ENCODE results near the gene ST6GALNAC3. TPM values are rescaled to one million over a fixed set of nuclear protein-coding genes. Genes with fewer than 3 reads are reported as not detected.
"Not testable (repeated sequence)": the region's sequence is repeated elsewhere in the genome, so short reads cannot be mapped to it uniquely, and the experiment has no call there.

The ST6GALNAC3 gene
- total and polyA plus RNA-seq, 2 donors from 2014 or later = 8.8 to 15.8 TPM

GRCh38 chr1:76093522-76094312, 19.2 kb downstream of the ST6GALNAC3 start:
- H3K36me3 ChIP-seq (ENCODE audit: control insufficient read depth in 2 of 3, insufficient read depth in 3 of 3, low read length in 3 of 3) = no peaks in the 10 kb centered on the region
- no peak for DNase-seq
- no peaks in the 10 kb centered on the region for H3K9me3 ChIP-seq (ENCODE audit: control insufficient read depth in 2 of 3, insufficient read depth in 1 of 3, low read length in 3 of 3)
- no peak for FAIRE-seq
- no peak overlapping the region for H3K9ac ChIP-seq (ENCODE audit: low read length in 3 of 3)
- no peaks in the 10 kb centered on the region for H3K27me3 ChIP-seq (ENCODE audit: control insufficient read depth, insufficient read depth, low read length)
- TF ChIP-seq CTCF (IDR thresholded peaks at IDR 0.05; ENCODE audit: borderline replicate concordance, extremely low read depth, insufficient read depth) = no peak
- H3K27ac ChIP-seq (ENCODE audit: low read depth in 2 of 2, low read length in 2 of 2) = no peak overlapping the region
- no peaks in the 10 kb centered on the region for H3K4me1 ChIP-seq (ENCODE audit: control insufficient read depth in 2 of 3, insufficient read depth in 2 of 3, low read depth in 1 of 3, low read length in 3 of 3)
- no peak overlapping the region for H3K4me3 ChIP-seq (ENCODE audit: low read length in 3 of 3)
- intact Hi-C loops (cut with DNase I) = no loop called here

DNA sequence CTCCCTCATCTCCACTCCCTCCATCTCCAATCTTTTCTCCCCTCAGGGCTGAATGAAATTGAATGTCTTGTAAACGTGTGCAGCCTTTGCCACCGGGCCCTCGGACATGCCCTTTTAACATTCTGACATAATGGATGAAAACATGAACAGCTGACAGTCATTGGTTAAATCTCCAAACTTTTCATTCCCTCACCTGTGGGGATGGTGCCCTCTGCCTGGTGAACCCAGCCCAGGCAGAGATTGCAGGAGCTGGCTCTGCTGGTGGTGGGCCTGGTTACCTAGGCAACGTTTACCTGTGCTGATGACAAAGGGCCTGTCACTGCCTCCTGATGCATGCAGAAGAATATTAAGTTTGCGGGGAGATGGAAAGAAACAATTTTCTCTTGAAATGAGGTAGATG, 21.3 kb downstream of the ST6GALNAC3 start:
- Histone ChIP-seq H3K9me3 (ENCODE audit: control insufficient read depth in 2 of 3, insufficient read depth in 1 of 3, low read length in 3 of 3) (no peaks in the 10 kb centered on the region), H3K27ac (ENCODE audit: low read depth in 2 of 2, low read length in 2 of 2) (no peak overlapping the region), H3K27me3 (ENCODE audit: control insufficient read depth, insufficient read depth, low read length) (no peaks in the 10 kb centered on the region), H3K9ac (ENCODE audit: low read length in 3 of 3) (no peak overlapping the region), H3K36me3 (ENCODE audit: control insufficient read depth in 2 of 3, insufficient read depth in 3 of 3, low read length in 3 of 3) (no peaks in the 10 kb centered on the region), H3K4me1 (ENCODE audit: control insufficient read depth in 2 of 3, insufficient read depth in 2 of 3, low read depth in 1 of 3, low read length in 3 of 3) (no peaks in the 10 kb centered on the region), H3K4me3 (ENCODE audit: low read length in 3 of 3) (no peak overlapping the region)
- DNase-seq = peak in 1 of 5 donors; percentile 26
- no peak for FAIRE-seq
- intact Hi-C loops (cut with DNase I) = no loop called here
- no peak for TF ChIP-seq CTCF (IDR thresholded peaks at IDR 0.05; ENCODE audit: borderline replicate concordance, extremely low read depth, insufficient read depth)

DNA sequence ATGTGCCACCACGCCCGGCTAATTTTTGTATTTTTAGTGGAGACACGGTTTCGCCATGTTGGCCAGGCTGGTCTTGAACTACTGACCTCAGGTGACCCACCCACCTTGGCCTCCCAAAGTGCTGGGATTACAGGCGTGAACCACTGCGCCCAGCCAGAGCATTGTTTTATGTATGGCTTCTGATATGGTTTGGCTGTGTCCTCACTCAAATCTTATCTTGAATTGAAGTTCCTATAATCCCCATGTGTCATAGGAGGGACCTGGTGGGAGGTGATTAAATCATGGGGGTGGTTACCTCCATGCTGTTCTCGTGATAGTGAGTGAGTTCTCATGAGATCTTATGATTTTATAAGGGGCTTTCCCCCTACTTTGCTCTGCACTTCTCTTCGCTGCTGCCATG, 22.5 kb downstream of the ST6GALNAC3 start:
- H3K4me3 ChIP-seq (ENCODE audit: low read length in 3 of 3); H3K27me3 ChIP-seq (ENCODE audit: control insufficient read depth, insufficient read depth, low read length); intact Hi-C loops (cut with DNase I); H3K27ac ChIP-seq (ENCODE audit: low read depth in 2 of 2, low read length in 2 of 2); H3K36me3 ChIP-seq (ENCODE audit: control insufficient read depth in 2 of 3, insufficient read depth in 3 of 3, low read length in 3 of 3); FAIRE-seq; H3K9me3 ChIP-seq (ENCODE audit: control insufficient read depth in 2 of 3, insufficient read depth in 1 of 3, low read length in 3 of 3); DNase-seq; H3K4me1 ChIP-seq (ENCODE audit: control insufficient read depth in 2 of 3, insufficient read depth in 2 of 3, low read depth in 1 of 3, low read length in 3 of 3); H3K9ac ChIP-seq (ENCODE audit: low read length in 3 of 3): not testable (repeated sequence)

DNA sequence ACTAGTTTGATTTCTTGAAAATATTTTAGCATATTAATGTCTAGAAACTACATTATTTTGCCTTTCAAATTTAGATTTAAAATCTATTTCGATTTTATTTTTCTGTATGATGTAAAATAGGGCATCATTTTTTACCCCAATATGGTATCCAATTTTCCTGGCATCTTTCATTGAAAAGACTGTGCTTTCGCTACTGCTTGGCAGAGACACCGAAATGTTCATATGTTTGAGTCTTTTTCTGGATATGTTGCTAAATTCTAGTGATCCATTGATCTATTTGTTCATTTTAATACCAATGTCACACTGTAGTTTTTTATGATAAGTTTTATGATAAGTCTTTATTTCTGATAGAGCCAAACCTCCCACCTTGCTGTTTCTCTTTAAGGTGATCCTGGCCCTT, 24.3 kb downstream of the ST6GALNAC3 start:
- H3K4me3 ChIP-seq (ENCODE audit: low read length in 3 of 3) = no peak overlapping the region
- H3K9ac ChIP-seq (ENCODE audit: low read length in 3 of 3) = no peak overlapping the region
- FAIRE-seq (peak; percentile 6), DNase-seq (no peak)
- no peaks in the 10 kb centered on the region for H3K36me3 ChIP-seq (ENCODE audit: control insufficient read depth in 2 of 3, insufficient read depth in 3 of 3, low read length in 3 of 3)
- no peak for TF ChIP-seq CTCF (IDR thresholded peaks at IDR 0.05; ENCODE audit: borderline replicate concordance, extremely low read depth, insufficient read depth)
- H3K9me3 ChIP-seq (ENCODE audit: control insufficient read depth in 2 of 3, insufficient read depth in 1 of 3, low read length in 3 of 3) = no peaks in the 10 kb centered on the region
- no peak overlapping the region for H3K27ac ChIP-seq (ENCODE audit: low read depth in 2 of 2, low read length in 2 of 2)
- intact Hi-C loops (cut with DNase I) = no loop called here
- no peaks in the 10 kb centered on the region for H3K27me3 ChIP-seq (ENCODE audit: control insufficient read depth, insufficient read depth, low read length)
- no peaks in the 10 kb centered on the region for H3K4me1 ChIP-seq (ENCODE audit: control insufficient read depth in 2 of 3, insufficient read depth in 2 of 3, low read depth in 1 of 3, low read length in 3 of 3)

Measured in kidney (tissue), 14 donors.